B cell (primary cell): ENCODE data around the gene GSG1L. TPM values are rescaled to one million over a fixed set of nuclear protein-coding genes. Genes with fewer than 3 reads are reported as not detected.

Source experiments
- ATAC-seq: fragments of 200-7000 bp; cut with Tn5 transposase; one replicate; pipeline ENCODE4 v1.10.0; 2021; ENCODE audit warnings: low read depth, mild to moderate bottlenecking, moderate number of reproducible peaks, moderate library complexity
- CTCF ChIA-PET: fragments of 350-600 bp; sonication (Branson Sonifier 250); formaldehyde crosslinking; loops from one replicate; lab custom pipeline; 2021; ENCODE audit warnings: antibody characterized with exemption, inconsistent platforms; lab: Charles Lee
- POLR2A ChIA-PET: fragments of 350-600 bp; sonication (Branson Sonifier 250); formaldehyde crosslinking; loops from one replicate; lab custom pipeline; 2021; ENCODE audit warnings: antibody characterized with exemption; lab: Charles Lee
- DNase-seq: peaks from one replicate; pipeline ENCODE4 v3.0.0; 2013
- H2AFZ ChIP-seq: 2 replicates; pipeline ENCODE4 v1.6.1; 2012; ENCODE audit warnings: mild to moderate bottlenecking, low read depth, low read length; ENCODE audit not compliant: insufficient read depth, poor library complexity, severe bottlenecking
- H3K27ac ChIP-seq, 2 donors: 1 replicate in 1 of 2; 2 replicates in 1 of 2; pipeline ENCODE4 v1.5.1; 2012 to 2013; ENCODE audit warnings: low read length in 2 of 2, mild to moderate bottlenecking in 2 of 2, moderate library complexity in 1 of 2
- H3K27me3 ChIP-seq, 4 experiments: fragments of 200-600 bp in 1 of 4; sonication (generic) in 1 of 4; replicated peaks in 1 of 4; 1 replicate in 2 of 4; 2 replicates in 2 of 4; pipeline versions ENCODE4 v1.6.1 to v1.7.0; 2013 to 2016; ENCODE audit warnings: low read length in 3 of 4, mild to moderate bottlenecking in 2 of 4, mixed read lengths in 1 of 4, moderate library complexity in 1 of 4; ENCODE audit not compliant: insufficient read depth in 4 of 4, control insufficient read depth in 3 of 4; ENCODE audit errors: control extremely low read depth in 1 of 4
- H3K36me3 ChIP-seq, 2 experiments: replicated peaks in 1 of 2; 1 replicate in 1 of 2; 2 replicates in 1 of 2; pipeline versions ENCODE4 v1.6.1 to v1.7.1; 2013; ENCODE audit warnings: low read length in 1 of 2; ENCODE audit not compliant: insufficient read depth in 2 of 2, control insufficient read depth in 1 of 2; ENCODE audit errors: control extremely low read depth in 1 of 2, extremely low read depth in 1 of 2
- H3K4me1 ChIP-seq, 2 donors: fragments of 200-600 bp in 1 of 2; sonication (generic) in 1 of 2; 1 replicate in 1 of 2; 2 replicates in 1 of 2; pipeline versions ENCODE4 v1.5.1 to v1.6.1; 2013 to 2017; ENCODE audit warnings: low read length in 2 of 2; ENCODE audit not compliant: control insufficient read depth in 2 of 2, insufficient read depth in 2 of 2
- H3K4me2 ChIP-seq: replicated peaks from 2 replicates; pipeline ENCODE3; 2012; ENCODE audit warnings: mild to moderate bottlenecking, low read depth, low read length; ENCODE audit not compliant: poor library complexity, severe bottlenecking
- H3K4me3 ChIP-seq, 5 experiments: fragments of 200-600 bp in 1 of 5; sonication (generic) in 1 of 5; 1 replicate in 3 of 5; 2 replicates in 2 of 5; pipeline versions ENCODE4 v1.5.1 to v1.7.0; 2011 to 2016; ENCODE audit warnings: low read length in 4 of 5, mild to moderate bottlenecking in 4 of 5, low read depth in 2 of 5, control low read depth in 1 of 5, moderate library complexity in 1 of 5; ENCODE audit not compliant: insufficient read depth in 1 of 5; ENCODE audit errors: control extremely low read depth in 1 of 5, extremely low read depth in 1 of 5
- H3K79me2 ChIP-seq: fragments of 200-600 bp; sonication (generic); one replicate; pipeline ENCODE4 v1.6.0; 2016; ENCODE audit warnings: low read length; ENCODE audit not compliant: control insufficient read depth, insufficient read depth
- H3K9ac ChIP-seq: fragments of 200-600 bp; sonication (generic); 2 replicates; pipeline ENCODE4 v1.6.1; 2017; ENCODE audit warnings: mild to moderate bottlenecking, low read length, moderate library complexity
- H3K9me3 ChIP-seq, 3 donors: one replicate each; pipeline versions ENCODE4 v1.6.1 to v1.7.1; 2013; ENCODE audit warnings: low read length in 2 of 3; ENCODE audit not compliant: control insufficient read depth in 2 of 3, insufficient read depth in 1 of 3; ENCODE audit errors: control extremely low read depth in 1 of 3
- H4K20me1 ChIP-seq: 2 replicates; pipeline ENCODE4 v1.6.0; 2012; ENCODE audit warnings: mild to moderate bottlenecking, low read length; ENCODE audit not compliant: insufficient read depth, control insufficient read depth, poor library complexity, severe bottlenecking
- H3K27ac Mint-ChIP-seq: one replicate; pipeline ENCODE4 v1.8.0; 2021; ENCODE audit warnings: mixed read lengths
- H3K27me3 Mint-ChIP-seq: one replicate; pipeline ENCODE4 v1.8.0; 2021; ENCODE audit warnings: mixed read lengths
- H3K4me1 Mint-ChIP-seq: one replicate; pipeline ENCODE4 v1.8.0; 2021; ENCODE audit warnings: mixed read lengths
- H3K4me3 Mint-ChIP-seq: one replicate; pipeline ENCODE4 v1.8.0; 2021; ENCODE audit warnings: mixed read lengths
- H3K9me3 Mint-ChIP-seq: one replicate; pipeline ENCODE4 v1.8.0; 2022; ENCODE audit warnings: mixed read lengths; ENCODE audit not compliant: insufficient read depth
- EZH2 ChIP-seq: IDR thresholded peaks from 2 replicates; pipeline ENCODE4 v1.6.1; 2012; ENCODE audit warnings: borderline replicate concordance, low read depth, mild to moderate bottlenecking, moderate library complexity, low read length; ENCODE audit not compliant: insufficient read depth, poor library complexity, severe bottlenecking
- WGBS: methylation state at CpG from one replicate; pipeline ENCODE4 v1.1.5; 2013; ENCODE audit warnings: missing lambda C conversion rate; ENCODE audit not compliant: insufficient coverage; 5-methylcytosine and 5-hydroxymethylcytosine counted together
- intact Hi-C: fragments of 100-400 bp; cut with micrococcal nuclease; formaldehyde crosslinking; loops from one replicate; pipeline ENCODE4 v1.10.0; 2022
- polyA plus RNA-seq: library from polyadenylated mRNA; depleted of rRNA; stranded (reverse); fragments of >200 nt; gene quantifications from 2 replicates; pipeline ENCODE4 v1.2.3, GENCODE V29; 2012
- total RNA-seq, 2 donors: library from RNA; stranded (reverse); fragments of 120-200 nt in 1 of 2; gene quantifications; 1 replicate in 1 of 2; 2 replicates in 1 of 2; pipeline versions ENCODE4 v1.2.3 to v1.2.4, GENCODE V29; 2013 to 2022
- TF ChIP-seq, protein P1 (sequence below): fragments of 200-600 bp; IDR thresholded peaks from one replicate; pipeline ENCODE4 v1.8.0; 2022; ENCODE audit warnings: antibody characterized with exemption, mild to moderate bottlenecking

Gene GSG1L
- total and polyA plus RNA-seq, 2 donors (not counting 1 experiment from before 2014, with no cell fraction given): 0.01 TPM; not detected in 1

DNA sequence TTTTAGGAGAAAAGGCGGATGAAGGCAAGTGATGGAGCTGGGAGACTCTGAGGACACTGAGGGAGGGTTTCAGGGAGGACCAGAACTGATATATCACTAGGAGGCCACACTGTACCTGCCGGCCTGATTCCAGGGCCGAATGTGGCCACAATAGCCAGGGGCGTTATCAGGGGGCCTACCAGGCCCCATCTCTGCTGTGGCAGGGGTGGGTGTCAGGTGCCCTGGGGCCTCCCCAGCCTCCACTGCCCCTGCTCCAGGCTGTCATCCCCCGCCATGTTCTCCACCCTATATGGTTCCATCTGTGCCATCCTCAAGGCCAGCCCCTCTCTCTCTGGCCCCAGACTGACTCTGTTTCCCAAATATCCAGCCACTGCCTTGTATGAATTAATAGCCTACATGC lies 246.5 kb downstream of the GSG1L start:
- H3K4me1 Mint-ChIP-seq: no peaks in the 10 kb centered on the region
- H3K4me3 Mint-ChIP-seq: no peak overlapping the region

DNA sequence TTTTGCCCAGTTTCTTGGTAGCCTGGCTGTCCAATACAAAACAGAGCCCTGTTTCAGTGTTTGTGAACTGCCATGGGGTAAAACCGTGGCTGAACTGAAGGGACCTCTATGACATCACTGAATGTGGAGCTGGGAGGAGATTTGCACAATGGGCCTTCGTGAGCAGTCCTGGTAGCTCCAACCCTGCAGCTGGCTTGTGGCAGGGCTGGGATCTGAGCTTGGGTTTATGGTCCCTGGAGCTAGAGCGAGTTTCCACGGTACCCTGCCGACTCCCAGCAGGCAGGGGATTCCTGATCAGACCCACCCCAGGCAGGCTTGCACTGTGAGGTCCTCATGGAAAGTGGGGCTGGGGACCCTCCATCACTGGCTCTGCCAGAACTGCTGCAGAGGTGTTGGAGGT lies 247.0 kb downstream of the GSG1L start:
- no peaks in the 10 kb centered on the region for H3K4me1 Mint-ChIP-seq
- intact Hi-C loops: no loop called here
- DNase-seq (no peak), ATAC-seq (no peak)
- no peak for TF ChIP-seq EZH2
- TF ChIP-seq, protein P1, sequence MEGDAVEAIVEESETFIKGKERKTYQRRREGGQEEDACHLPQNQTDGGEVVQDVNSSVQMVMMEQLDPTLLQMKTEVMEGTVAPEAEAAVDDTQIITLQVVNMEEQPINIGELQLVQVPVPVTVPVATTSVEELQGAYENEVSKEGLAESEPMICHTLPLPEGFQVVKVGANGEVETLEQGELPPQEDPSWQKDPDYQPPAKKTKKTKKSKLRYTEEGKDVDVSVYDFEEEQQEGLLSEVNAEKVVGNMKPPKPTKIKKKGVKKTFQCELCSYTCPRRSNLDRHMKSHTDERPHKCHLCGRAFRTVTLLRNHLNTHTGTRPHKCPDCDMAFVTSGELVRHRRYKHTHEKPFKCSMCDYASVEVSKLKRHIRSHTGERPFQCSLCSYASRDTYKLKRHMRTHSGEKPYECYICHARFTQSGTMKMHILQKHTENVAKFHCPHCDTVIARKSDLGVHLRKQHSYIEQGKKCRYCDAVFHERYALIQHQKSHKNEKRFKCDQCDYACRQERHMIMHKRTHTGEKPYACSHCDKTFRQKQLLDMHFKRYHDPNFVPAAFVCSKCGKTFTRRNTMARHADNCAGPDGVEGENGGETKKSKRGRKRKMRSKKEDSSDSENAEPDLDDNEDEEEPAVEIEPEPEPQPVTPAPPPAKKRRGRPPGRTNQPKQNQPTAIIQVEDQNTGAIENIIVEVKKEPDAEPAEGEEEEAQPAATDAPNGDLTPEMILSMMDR: no peak
- H3K27me3 Mint-ChIP-seq: peaks cover 17% of the 10 kb centered on the region
- H4K20me1 ChIP-seq: no peaks in the 10 kb centered on the region
- no peak overlapping the region for H3K9ac ChIP-seq
- CTCF ChIA-PET: no interaction called here
- no peaks in the 10 kb centered on the region for H3K9me3 Mint-ChIP-seq
- no peak overlapping the region for H3K27ac Mint-ChIP-seq
- no peak overlapping the region for H3K4me3 Mint-ChIP-seq
- H3K4me2 ChIP-seq: no peak overlapping the region
- no peaks in the 10 kb centered on the region for H3K36me3 ChIP-seq
- no peak overlapping the region for H2AFZ ChIP-seq
- POLR2A ChIA-PET: no interaction called here
- no peak overlapping the region for H3K4me3 ChIP-seq
- H3K4me1 ChIP-seq: no peaks in the 10 kb centered on the region
- no peaks in the 10 kb centered on the region for H3K27me3 ChIP-seq
- H3K9me3 ChIP-seq: peaks cover 0 to 9% (median 0%) of the 10 kb centered on the region in 3 donors
- H3K27ac ChIP-seq: no peak overlapping the region
- WGBS: 79% methylated on average over 5 of the region's 5 CpGs
- H3K79me2 ChIP-seq: no peaks in the 10 kb centered on the region

More for the DNA sequence above, 246.5 kb downstream of the GSG1L start:
- Histone ChIP-seq H3K79me2 (no peaks in the 10 kb centered on the region), H3K27me3 (no peaks in the 10 kb centered on the region), H3K9me3 (peaks cover 0 to 6% (median 0%) of the 10 kb centered on the region in 3 donors), H4K20me1 (no peaks in the 10 kb centered on the region), H3K36me3 (no peaks in the 10 kb centered on the region), H3K4me2 (no peak overlapping the region), H3K4me3 (no peak overlapping the region), H2AFZ (no peak overlapping the region), H3K9ac (no peak overlapping the region), H3K27ac (no peak overlapping the region), H3K4me1 (no peaks in the 10 kb centered on the region)
- POLR2A ChIA-PET: no interaction called here
- CTCF ChIA-PET: no interaction called here
- H3K27ac Mint-ChIP-seq: no peak overlapping the region
- H3K27me3 Mint-ChIP-seq: peaks cover 17% of the 10 kb centered on the region
- TF ChIP-seq EZH2: no peak
- TF ChIP-seq, protein P1: no peak
- 81% methylated on average over 4 of the region's 5 CpGs for WGBS
- intact Hi-C loops: no loop called here
- DNase-seq (no peak), ATAC-seq (no peak)
- H3K9me3 Mint-ChIP-seq: no peaks in the 10 kb centered on the region
